NCI-H2107 treated with DMSO at 0.1 percent for 48 hours (cell line): ENCODE results near the gene MBTPS1.

Experiments
- DNase-seq: peaks from one replicate; lab custom pipeline; 2025; ENCODE audit not compliant: unreplicated experiment; lab: John Stamatoyannopoulos, UW

MBTPS1 gene

GRCh38 chr16:84116720-84117493 lies at the start of gene MBTPS1:
Gene MBTPS1, minus strand, starts transcription at chr16:84116942. Its CDS starts 15,159 bp downstream, at chr16:84101783.
- DNase-seq, result peak; percentile 90

GRCh38 chr16:84165746-84166145 lies 49.0 kb upstream of the MBTPS1 start:
- DNase-seq, result no peak

GRCh38 chr16:84161801-84162200 lies 45.1 kb upstream of the MBTPS1 start:
- DNase-seq, result no peak

GRCh38 chr16:84161037-84161436 lies 44.3 kb upstream of the MBTPS1 start:
- no peak for DNase-seq

- no peak for DNase-seq
Observed at GRCh38 chr16:84159800-84160199, 43.1 kb upstream of the MBTPS1 start.

- peak; percentile 21 for DNase-seq
Observed at GRCh38 chr16:84159007-84159406, 42.3 kb upstream of the MBTPS1 start.

- DNase-seq, result no peak
Observed at GRCh38 chr16:84156342-84156784, 39.6 kb upstream of the MBTPS1 start.

- DNase-seq, result no peak
Observed at GRCh38 chr16:84155771-84156170, 39.0 kb upstream of the MBTPS1 start.

- no peak for DNase-seq
Observed at GRCh38 chr16:84155226-84155625, 38.5 kb upstream of the MBTPS1 start.

- DNase-seq, result no peak
Observed at GRCh38 chr16:84153660-84154214, 37.0 kb upstream of the MBTPS1 start.

- DNase-seq, result no peak
Observed at GRCh38 chr16:84150926-84151325, 34.2 kb upstream of the MBTPS1 start.

GRCh38 chr16:84144859-84145639 lies 28.3 kb upstream of the MBTPS1 start, which contains the start of the genes DNAAF1 and HSDL1:
Gene DNAAF1, plus strand, starts transcription at chr16:84145308. Its CDS starts 133 bp downstream, at chr16:84145441.
Gene HSDL1, minus strand, starts transcription at chr16:84145177. Its CDS starts 13,856 bp downstream, at chr16:84131321.
- peak; percentile 64 for DNase-seq

GRCh38 chr16:84144209-84144858 lies 27.6 kb upstream of the MBTPS1 start:
- DNase-seq, result peak; percentile 9

- DNase-seq, result no peak
Observed at GRCh38 chr16:84143784-84144199, 27.1 kb upstream of the MBTPS1 start.

- no peak for DNase-seq
Observed at GRCh38 chr16:84143081-84143480, 26.3 kb upstream of the MBTPS1 start.

- DNase-seq, result peak; percentile 29
Observed at GRCh38 chr16:84141143-84141670, 24.5 kb upstream of the MBTPS1 start.

- no peak for DNase-seq
Observed at GRCh38 chr16:84139628-84140258, 23.0 kb upstream of the MBTPS1 start.

- peak; percentile 92 for DNase-seq
Observed at GRCh38 chr16:84138824-84139627, 22.3 kb upstream of the MBTPS1 start.

GRCh38 chr16:84138500-84138823 lies 21.7 kb upstream of the MBTPS1 start:
- DNase-seq, result no peak
